WTC11 (cell line): ENCODE results near the gene GJA5. TPM values are rescaled to one million over a fixed set of nuclear protein-coding genes. Genes with fewer than 3 reads are reported as not detected.

ENCODE experiments used
- ATAC-seq: fragments of 200-7000 bp; cut with Tn5 transposase; 2 replicates; pipeline ENCODE4 v1.10.0; 2021; ENCODE audit warnings: mild to moderate bottlenecking, moderate library complexity
- CTCF ChIA-PET: fragments of 300-600 bp; sonication (Branson Sonifier 250); formaldehyde crosslinking; loops from one replicate; lab custom pipeline; 2021; ENCODE audit warnings: antibody characterized with exemption; lab: Charles Lee
- POLR2A ChIA-PET: fragments of 350-600 bp; sonication (Branson Sonifier 250); formaldehyde crosslinking; loops from one replicate; lab custom pipeline; 2021; ENCODE audit warnings: antibody characterized with exemption; lab: Charles Lee
- DNase-seq: peaks from one replicate; pipeline ENCODE4 v3.0.0; 2021; ENCODE audit warnings: low spot score
- H3K27ac Mint-ChIP-seq: 2 replicates; pipeline ENCODE4 v1.8.0; 2021; ENCODE audit warnings: mixed read lengths
- H3K27me3 Mint-ChIP-seq: 2 replicates; pipeline ENCODE4 v1.8.0; 2021; ENCODE audit warnings: low read depth, mild to moderate bottlenecking, moderate library complexity, mixed read lengths
- H3K36me3 Mint-ChIP-seq: 2 replicates; pipeline ENCODE4 v1.8.0; 2021; ENCODE audit warnings: mixed read lengths
- H3K4me1 Mint-ChIP-seq: 2 replicates; pipeline ENCODE4 v1.8.0; 2022; ENCODE audit warnings: mixed read lengths
- H3K4me3 Mint-ChIP-seq: 2 replicates; pipeline ENCODE4 v1.8.0; 2021; ENCODE audit warnings: mild to moderate bottlenecking, moderate library complexity, mixed read lengths
- H3K9me3 Mint-ChIP-seq: 2 replicates; pipeline ENCODE4 v1.8.0; 2021; ENCODE audit warnings: mixed read lengths
- AR ChIP-seq: fragments of 250-450 bp; sonication (Bioruptor Pico); IDR thresholded peaks from 2 replicates; pipeline ENCODE4 v1.9.0; 2021; ENCODE audit warnings: mild to moderate bottlenecking
- FOXJ3 ChIP-seq: sonication (generic); formaldehyde crosslinking; IDR thresholded peaks from 2 replicates; pipeline ENCODE4 v1.9.0; 2021; ENCODE audit warnings: missing genetic modification reagents, mild to moderate bottlenecking, borderline replicate concordance
- JUN ChIP-seq: sonication (generic); formaldehyde crosslinking; IDR thresholded peaks from 2 replicates; pipeline ENCODE4 v1.8.0; 2023; ENCODE audit warnings: mild to moderate bottlenecking, missing genetic modification reagents
- MLX ChIP-seq: sonication (generic); formaldehyde crosslinking; IDR thresholded peaks from 2 replicates; pipeline ENCODE4 v1.8.1; 2023; ENCODE audit warnings: mild to moderate bottlenecking, missing genetic modification reagents, moderate library complexity
- NFATC4 ChIP-seq: fragments of 250-450 bp; sonication (Bioruptor Pico); IDR thresholded peaks from 2 replicates; pipeline ENCODE4 v1.9.0; 2021; ENCODE audit warnings: mild to moderate bottlenecking
- NFE2L1 ChIP-seq: sonication (generic); formaldehyde crosslinking; IDR thresholded peaks from 2 replicates; pipeline ENCODE4 v1.8.1; 2023; ENCODE audit warnings: missing genetic modification reagents
- NFYB ChIP-seq: sonication (generic); formaldehyde crosslinking; conservative IDR thresholded peaks from 2 replicates; pipeline ENCODE4 v1.8.0; 2022; ENCODE audit warnings: low read depth, missing genetic modification reagents
- RORB ChIP-seq: fragments of 250-450 bp; sonication (Bioruptor Pico); IDR thresholded peaks from 2 replicates; pipeline ENCODE4 v1.9.0; 2021; ENCODE audit warnings: mild to moderate bottlenecking
- SP1 ChIP-seq: sonication (generic); formaldehyde crosslinking; conservative IDR thresholded peaks from 2 replicates; pipeline ENCODE4 v1.8.1; 2022; ENCODE audit warnings: missing genetic modification reagents
- STAT6 ChIP-seq: sonication (generic); formaldehyde crosslinking; conservative IDR thresholded peaks from 2 replicates; pipeline ENCODE4 v1.8.1; 2023; ENCODE audit warnings: mild to moderate bottlenecking, low read depth, missing genetic modification reagents, moderate library complexity
- TEAD1 ChIP-seq: sonication (generic); formaldehyde crosslinking; IDR thresholded peaks from 2 replicates; pipeline ENCODE4 v1.8.0; 2022; ENCODE audit warnings: mild to moderate bottlenecking, missing genetic modification reagents
- TEAD4 ChIP-seq: sonication (generic); formaldehyde crosslinking; IDR thresholded peaks from 2 replicates; pipeline ENCODE4 v1.8.0; 2022; ENCODE audit warnings: mild to moderate bottlenecking, missing genetic modification reagents
- ZNF263 ChIP-seq: sonication (generic); formaldehyde crosslinking; IDR thresholded peaks from 2 replicates; pipeline ENCODE4 v1.8.1; 2022; ENCODE audit warnings: low read depth, mild to moderate bottlenecking, moderate library complexity, missing genetic modification reagents
- ZNF396 ChIP-seq: fragments of 250-450 bp; sonication (Bioruptor Pico); IDR thresholded peaks from 2 replicates; pipeline ENCODE4 v1.8.0; 2021; ENCODE audit warnings: mild to moderate bottlenecking, moderate library complexity, borderline replicate concordance
- ZNF425 ChIP-seq: fragments of 250-450 bp; sonication (Bioruptor Pico); conservative IDR thresholded peaks from 2 replicates; pipeline ENCODE4 v1.9.0; 2021; ENCODE audit warnings: mild to moderate bottlenecking
- ZNF671 ChIP-seq: fragments of 250-450 bp; sonication (Bioruptor Pico); IDR thresholded peaks from 2 replicates; pipeline ENCODE4 v1.8.0; 2021; ENCODE audit warnings: mild to moderate bottlenecking
- total RNA-seq: library from RNA; stranded (reverse); gene quantifications from 3 replicates; pipeline ENCODE4 v1.2.3, GENCODE V29; 2021
- TF ChIP-seq, protein P1 (sequence below): sonication (generic); formaldehyde crosslinking; IDR thresholded peaks from 2 replicates; pipeline ENCODE4 v1.8.0; 2022; ENCODE audit warnings: mild to moderate bottlenecking, missing genetic modification reagents
- TF ChIP-seq, protein P2 (sequence below): sonication (generic); formaldehyde crosslinking; IDR thresholded peaks from 2 replicates; pipeline ENCODE4 v1.8.1; 2022; ENCODE audit warnings: mild to moderate bottlenecking, missing genetic modification reagents, moderate library complexity, borderline replicate concordance
- TF ChIP-seq, protein P3 (sequence below): sonication (generic); formaldehyde crosslinking; IDR thresholded peaks from 2 replicates; pipeline ENCODE4 v1.8.1; 2022; ENCODE audit warnings: missing genetic modification reagents, borderline replicate concordance

The GJA5 gene
- total RNA-seq, 1 experiment from 2014 or later: 2.2 TPM

DNA sequence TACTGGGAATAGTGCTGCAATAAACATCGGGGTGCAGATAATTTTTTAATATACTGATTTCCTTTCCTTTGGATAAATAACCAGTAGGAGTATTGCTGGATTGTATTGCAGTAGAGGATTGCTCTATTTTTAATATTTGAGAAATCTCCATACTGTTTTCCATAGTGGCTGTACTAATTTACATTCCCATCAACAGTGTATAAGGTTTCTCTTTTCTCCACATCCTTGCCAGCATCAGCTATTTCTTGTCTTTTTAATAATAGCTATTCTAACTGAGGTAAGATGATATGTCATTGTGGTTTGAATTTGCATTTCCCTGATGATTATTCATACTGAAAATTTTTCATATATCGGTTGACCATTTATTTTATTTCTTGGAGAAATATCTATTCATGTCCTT, 31.1 kb downstream of the GJA5 start:
- no peaks in the 10 kb centered on the region for H3K27me3 Mint-ChIP-seq
- no peak for ATAC-seq
- POLR2A ChIA-PET: no interaction called here
- no peaks in the 10 kb centered on the region for H3K36me3 Mint-ChIP-seq
- no peak for DNase-seq
- CTCF ChIA-PET: no interaction called here
- no peak overlapping the region for H3K4me3 Mint-ChIP-seq
- no peak overlapping the region for H3K27ac Mint-ChIP-seq
- H3K4me1 Mint-ChIP-seq: peaks cover 18% of the 10 kb centered on the region
- H3K9me3 Mint-ChIP-seq: no peaks in the 10 kb centered on the region
- TF ChIP-seq ZNF671 (CRISPR knock-in tag) (no peak), TEAD1 (no peak), SP1 (CRISPR knock-in tag) (no peak), NFATC4 (CRISPR knock-in tag) (no peak), ZNF263 (CRISPR knock-in tag) (no peak), FOXJ3 (no peak), ZNF396 (CRISPR knock-in tag) (no peak), NFE2L1 (no peak), RORB (CRISPR knock-in tag) (no peak), NFYB (CRISPR knock-in tag) (no peak), TEAD4 (CRISPR knock-in tag) (no peak), MLX (CRISPR knock-in tag) (no peak), ZNF425 (CRISPR knock-in tag) (no peak), JUN (CRISPR knock-in tag) (no peak), STAT6 (CRISPR knock-in tag) (no peak), AR (CRISPR knock-in tag) (no peak)
- TF ChIP-seq, protein P1, sequence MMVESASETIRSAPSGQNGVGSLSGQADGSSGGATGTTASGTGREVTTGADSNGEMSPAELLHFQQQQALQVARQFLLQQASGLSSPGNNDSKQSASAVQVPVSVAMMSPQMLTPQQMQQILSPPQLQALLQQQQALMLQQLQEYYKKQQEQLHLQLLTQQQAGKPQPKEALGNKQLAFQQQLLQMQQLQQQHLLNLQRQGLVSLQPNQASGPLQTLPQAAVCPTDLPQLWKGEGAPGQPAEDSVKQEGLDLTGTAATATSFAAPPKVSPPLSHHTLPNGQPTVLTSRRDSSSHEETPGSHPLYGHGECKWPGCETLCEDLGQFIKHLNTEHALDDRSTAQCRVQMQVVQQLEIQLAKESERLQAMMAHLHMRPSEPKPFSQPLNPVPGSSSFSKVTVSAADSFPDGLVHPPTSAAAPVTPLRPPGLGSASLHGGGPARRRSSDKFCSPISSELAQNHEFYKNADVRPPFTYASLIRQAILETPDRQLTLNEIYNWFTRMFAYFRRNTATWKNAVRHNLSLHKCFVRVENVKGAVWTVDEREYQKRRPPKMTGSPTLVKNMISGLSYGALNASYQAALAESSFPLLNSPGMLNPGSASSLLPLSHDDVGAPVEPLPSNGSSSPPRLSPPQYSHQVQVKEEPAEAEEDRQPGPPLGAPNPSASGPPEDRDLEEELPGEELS (CRISPR knock-in tag): no peak
- TF ChIP-seq, protein P2, sequence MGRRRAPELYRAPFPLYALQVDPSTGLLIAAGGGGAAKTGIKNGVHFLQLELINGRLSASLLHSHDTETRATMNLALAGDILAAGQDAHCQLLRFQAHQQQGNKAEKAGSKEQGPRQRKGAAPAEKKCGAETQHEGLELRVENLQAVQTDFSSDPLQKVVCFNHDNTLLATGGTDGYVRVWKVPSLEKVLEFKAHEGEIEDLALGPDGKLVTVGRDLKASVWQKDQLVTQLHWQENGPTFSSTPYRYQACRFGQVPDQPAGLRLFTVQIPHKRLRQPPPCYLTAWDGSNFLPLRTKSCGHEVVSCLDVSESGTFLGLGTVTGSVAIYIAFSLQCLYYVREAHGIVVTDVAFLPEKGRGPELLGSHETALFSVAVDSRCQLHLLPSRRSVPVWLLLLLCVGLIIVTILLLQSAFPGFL (CRISPR knock-in tag): no peak
- TF ChIP-seq, protein P3, sequence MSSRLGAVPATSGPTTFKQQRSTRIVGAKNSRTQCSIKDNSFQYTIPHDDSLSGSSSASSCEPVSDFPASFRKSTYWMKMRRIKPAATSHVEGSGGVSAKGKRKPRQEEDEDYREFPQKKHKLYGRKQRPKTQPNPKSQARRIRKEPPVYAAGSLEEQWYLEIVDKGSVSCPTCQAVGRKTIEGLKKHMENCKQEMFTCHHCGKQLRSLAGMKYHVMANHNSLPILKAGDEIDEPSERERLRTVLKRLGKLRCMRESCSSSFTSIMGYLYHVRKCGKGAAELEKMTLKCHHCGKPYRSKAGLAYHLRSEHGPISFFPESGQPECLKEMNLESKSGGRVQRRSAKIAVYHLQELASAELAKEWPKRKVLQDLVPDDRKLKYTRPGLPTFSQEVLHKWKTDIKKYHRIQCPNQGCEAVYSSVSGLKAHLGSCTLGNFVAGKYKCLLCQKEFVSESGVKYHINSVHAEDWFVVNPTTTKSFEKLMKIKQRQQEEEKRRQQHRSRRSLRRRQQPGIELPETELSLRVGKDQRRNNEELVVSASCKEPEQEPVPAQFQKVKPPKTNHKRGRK: no peak
